GM04504 (cell line): ENCODE results near the gene GIMAP6.
"Not testable (repeated sequence)": the region's sequence is repeated elsewhere in the genome, so short reads cannot be mapped to it uniquely, and the experiment has no call there.

Experiments
- DNase-seq: peaks from one replicate; pipeline ENCODE4 v3.0.0-alpha.2; 2012; ENCODE audit warnings: low read depth

GIMAP6 gene

GRCh38 chr7:150585199-150585598 lies 47.0 kb downstream of the GIMAP6 start:
- DNase-seq, result no peak

- DNase-seq, result no peak
Measured at GRCh38 chr7:150580638-150581394, 51.4 kb downstream of the GIMAP6 start.

GRCh38 chr7:150579979-150580637 lies 52.1 kb downstream of the GIMAP6 start:
- DNase-seq, result not testable (repeated sequence)
